IPS DF 6.9 (cell line): ENCODE results near the gene PMPCB.
"Not testable (repeated sequence)": the region's sequence is repeated elsewhere in the genome, so short reads cannot be mapped to it uniquely, and the experiment has no call there.

Source experiments
- DNase-seq: peaks from one replicate; pipeline ENCODE4 v3.0.0-alpha.2; 2013; ENCODE audit warnings: low read depth, low spot score
- H3K27ac ChIP-seq: one replicate; pipeline ENCODE4 v1.5.1; 2013; ENCODE audit warnings: low read length, control low read depth
- H3K27me3 ChIP-seq: 2 replicates; pipeline ENCODE4 v1.6.1; 2013; ENCODE audit warnings: mild to moderate bottlenecking, low read length; ENCODE audit not compliant: control insufficient read depth, insufficient read depth
- H3K36me3 ChIP-seq: 2 replicates; pipeline ENCODE4 v1.6.1; 2013; ENCODE audit warnings: low read length; ENCODE audit not compliant: control insufficient read depth, insufficient read depth
- H3K4me1 ChIP-seq: 2 replicates; pipeline ENCODE4 v1.6.1; 2013; ENCODE audit warnings: low read length; ENCODE audit not compliant: control insufficient read depth, insufficient read depth
- H3K4me3 ChIP-seq: 2 replicates; pipeline ENCODE4 v1.5.1; 2013; ENCODE audit warnings: mild to moderate bottlenecking, low read length
- H3K9me3 ChIP-seq: 2 replicates; pipeline ENCODE4 v1.6.1; 2013; ENCODE audit warnings: low read length, inconsistent platforms; ENCODE audit not compliant: control insufficient read depth, insufficient read depth
- WGBS: extraction: QIAGEN DNeasy Blood & Tissue Kit; methylation state at CpG from one replicate; pipeline ENCODE4 v1.1.7; 2013; ENCODE audit warnings: mixed read lengths, missing lambda C conversion rate; ENCODE audit not compliant: insufficient read length, insufficient coverage; 5-methylcytosine and 5-hydroxymethylcytosine counted together

Gene PMPCB

GRCh38 chr7:103280803-103281155 lies 16.5 kb upstream of the PMPCB start:
- H3K27ac ChIP-seq = not testable (repeated sequence)

GRCh38 chr7:103282802-103283427 lies 14.3 kb upstream of the PMPCB start:
- H3K27me3 ChIP-seq, DNase-seq, H3K4me3 ChIP-seq, H3K27ac ChIP-seq, H3K9me3 ChIP-seq, H3K36me3 ChIP-seq, H3K4me1 ChIP-seq: not testable (repeated sequence)
- WGBS = no CpG with 5 or more reads among the region's 3 CpGs

More at GRCh38 chr7:103280803-103281155, 16.5 kb upstream of the PMPCB start:
- not testable (repeated sequence) for DNase-seq, H3K9me3 ChIP-seq, H3K27me3 ChIP-seq, H3K4me1 ChIP-seq, H3K36me3 ChIP-seq
- H3K4me3 ChIP-seq = peak overlapping the region; percentile 34; the same call in 1 of the 2 replicates
- WGBS = no CpG with 5 or more reads among the region's 25 CpGs

- H3K4me1 ChIP-seq = no peaks in the 10 kb centered on the region
- no peak for DNase-seq
- no peak overlapping the region for H3K4me3 ChIP-seq
- no peak overlapping the region for H3K27ac ChIP-seq
- H3K9me3 ChIP-seq = no peaks in the 10 kb centered on the region
- H3K36me3 ChIP-seq = no peaks in the 10 kb centered on the region
- no CpG with 5 or more reads among the region's 3 CpGs for WGBS
- H3K27me3 ChIP-seq = no peaks in the 10 kb centered on the region
Measured at GRCh38 chr7:103292122-103292521, 5.1 kb upstream of the PMPCB start.

- no peak for DNase-seq
- Histone ChIP-seq H3K4me3 (no peak overlapping the region), H3K9me3 (no peaks in the 10 kb centered on the region), H3K27ac (no peak overlapping the region), H3K4me1 (no peaks in the 10 kb centered on the region), H3K27me3 (no peaks in the 10 kb centered on the region), H3K36me3 (no peaks in the 10 kb centered on the region)
- no CpG with 5 or more reads among the region's 1 CpG for WGBS
Measured at GRCh38 chr7:103293526-103293925, 3.7 kb upstream of the PMPCB start.

GRCh38 chr7:103297837-103298179 lies 573 bp downstream of the PMPCB start:
- H3K36me3 ChIP-seq = peaks cover 2% of the 10 kb centered on the region; the same call in 1 of the 2 replicates
- H3K27ac ChIP-seq = no peak overlapping the region
- no peaks in the 10 kb centered on the region for H3K9me3 ChIP-seq
- WGBS = no CpG with 5 or more reads among the region's 7 CpGs
- H3K4me3 ChIP-seq = peak overlapping the region; percentile 81
- no peak for DNase-seq
- H3K27me3 ChIP-seq = no peaks in the 10 kb centered on the region
- H3K4me1 ChIP-seq = no peaks in the 10 kb centered on the region

GRCh38 chr7:103299660-103300059 lies 2.4 kb downstream of the PMPCB start:
- Histone ChIP-seq H3K36me3 (peaks cover 2% of the 10 kb centered on the region; the same call in 1 of the 2 replicates), H3K9me3 (no peaks in the 10 kb centered on the region), H3K4me1 (no peaks in the 10 kb centered on the region), H3K4me3 (no peak overlapping the region), H3K27ac (no peak overlapping the region), H3K27me3 (no peaks in the 10 kb centered on the region)
- DNase-seq = no peak
- WGBS = no CpG with 5 or more reads among the region's 6 CpGs

- no peak for DNase-seq
- no peak overlapping the region for H3K27ac ChIP-seq
- peaks cover 4% of the 10 kb centered on the region; the same call in 1 of the 2 replicates for H3K36me3 ChIP-seq
- H3K9me3 ChIP-seq = no peaks in the 10 kb centered on the region
- WGBS = no CpG with 5 or more reads among the region's 2 CpGs
- no peaks in the 10 kb centered on the region for H3K27me3 ChIP-seq
- H3K4me3 ChIP-seq = no peak overlapping the region
- no peaks in the 10 kb centered on the region for H3K4me1 ChIP-seq
Measured at GRCh38 chr7:103301441-103301840, 4.2 kb downstream of the PMPCB start.

GRCh38 chr7:103307503-103308231 lies 10.4 kb downstream of the PMPCB start:
- no peak overlapping the region for H3K4me3 ChIP-seq
- no CpG with 5 or more reads among the region's 3 CpGs for whole genome bisulfite sequencing
- no peak for DNase-seq
- H3K27me3 ChIP-seq = no peaks in the 10 kb centered on the region
- H3K4me1 ChIP-seq = no peaks in the 10 kb centered on the region
- no peak overlapping the region for H3K27ac ChIP-seq
- H3K9me3 ChIP-seq = no peaks in the 10 kb centered on the region
- H3K36me3 ChIP-seq = peaks cover 3% of the 10 kb centered on the region; the same call in 1 of the 2 replicates

- WGBS = no CpG with 5 or more reads among the region's 2 CpGs
- H3K36me3 ChIP-seq = peaks cover 7% of the 10 kb centered on the region; the same call in 1 of the 2 replicates
Measured at GRCh38 chr7:103314852-103315251, 17.6 kb downstream of the PMPCB start.

GRCh38 chr7:103316380-103316941 lies 19.2 kb downstream of the PMPCB start:
- Histone ChIP-seq H3K9me3 (no peaks in the 10 kb centered on the region), H3K4me1 (no peaks in the 10 kb centered on the region), H3K4me3 (no peak overlapping the region), H3K27ac (no peak overlapping the region), H3K27me3 (no peaks in the 10 kb centered on the region), H3K36me3 (peaks cover 9% of the 10 kb centered on the region; the same call in 1 of the 2 replicates)
- DNase-seq = no peak
- WGBS = no CpG with 5 or more reads among the region's 2 CpGs

More at GRCh38 chr7:103314852-103315251, 17.6 kb downstream of the PMPCB start:
- DNase-seq = no peak
- Histone ChIP-seq H3K4me1 (no peaks in the 10 kb centered on the region), H3K27me3 (no peaks in the 10 kb centered on the region), H3K4me3 (no peak overlapping the region), H3K27ac (no peak overlapping the region), H3K9me3 (no peaks in the 10 kb centered on the region)
